ENCODE data around the gene SLC7A9.

DNA sequence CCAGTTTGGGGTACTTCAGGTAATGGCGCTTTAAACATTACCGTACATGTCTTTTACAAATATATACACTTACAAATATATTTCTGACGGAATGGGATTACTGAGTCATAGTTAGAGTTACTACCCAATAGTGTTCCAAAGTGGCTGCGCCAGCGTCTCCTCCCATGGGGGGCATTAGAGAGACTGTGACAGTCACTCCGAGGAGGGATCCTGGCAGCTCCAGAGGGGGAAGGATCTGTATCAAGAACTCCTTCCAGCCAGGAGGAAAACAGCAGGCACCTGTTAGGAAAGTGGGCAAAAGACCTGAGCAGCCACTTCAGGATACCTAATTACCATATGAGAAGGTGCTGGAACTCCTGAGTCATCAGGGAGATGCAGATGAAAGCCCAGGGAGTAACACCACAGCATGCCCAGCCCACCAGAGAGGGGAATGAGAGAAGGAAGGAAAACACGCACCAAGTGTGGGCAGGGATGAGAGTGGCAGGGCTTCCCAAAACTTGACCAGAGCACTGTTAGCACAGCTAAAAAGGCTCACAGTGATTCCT is 52.9 kb downstream of the SLC7A9 start:
- TF ChIP-seq, protein P1, sequence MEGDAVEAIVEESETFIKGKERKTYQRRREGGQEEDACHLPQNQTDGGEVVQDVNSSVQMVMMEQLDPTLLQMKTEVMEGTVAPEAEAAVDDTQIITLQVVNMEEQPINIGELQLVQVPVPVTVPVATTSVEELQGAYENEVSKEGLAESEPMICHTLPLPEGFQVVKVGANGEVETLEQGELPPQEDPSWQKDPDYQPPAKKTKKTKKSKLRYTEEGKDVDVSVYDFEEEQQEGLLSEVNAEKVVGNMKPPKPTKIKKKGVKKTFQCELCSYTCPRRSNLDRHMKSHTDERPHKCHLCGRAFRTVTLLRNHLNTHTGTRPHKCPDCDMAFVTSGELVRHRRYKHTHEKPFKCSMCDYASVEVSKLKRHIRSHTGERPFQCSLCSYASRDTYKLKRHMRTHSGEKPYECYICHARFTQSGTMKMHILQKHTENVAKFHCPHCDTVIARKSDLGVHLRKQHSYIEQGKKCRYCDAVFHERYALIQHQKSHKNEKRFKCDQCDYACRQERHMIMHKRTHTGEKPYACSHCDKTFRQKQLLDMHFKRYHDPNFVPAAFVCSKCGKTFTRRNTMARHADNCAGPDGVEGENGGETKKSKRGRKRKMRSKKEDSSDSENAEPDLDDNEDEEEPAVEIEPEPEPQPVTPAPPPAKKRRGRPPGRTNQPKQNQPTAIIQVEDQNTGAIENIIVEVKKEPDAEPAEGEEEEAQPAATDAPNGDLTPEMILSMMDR (IDR thresholded peaks at IDR 0.05), result no peak
- TF ChIP-seq POLR2AphosphoS5 (IDR thresholded peaks at IDR 0.05), result no peak
- TF ChIP-seq POLR2A (IDR thresholded peaks at IDR 0.05), result no peak

Measured in gastroesophageal sphincter (tissue), 3 donors.